ENCODE measurements around the gene CACNB4. TPM values are rescaled to one million over a fixed set of nuclear protein-coding genes. Genes with fewer than 3 reads are reported as not detected.

Gene CACNB4
- total and polyA plus RNA-seq, 9 of the 15 experiments (the other 6 are each of a cell fraction or from before 2014, with no cell fraction given): 0.01 to 0.20 (median 0.04) TPM; not detected in 1

DNA sequence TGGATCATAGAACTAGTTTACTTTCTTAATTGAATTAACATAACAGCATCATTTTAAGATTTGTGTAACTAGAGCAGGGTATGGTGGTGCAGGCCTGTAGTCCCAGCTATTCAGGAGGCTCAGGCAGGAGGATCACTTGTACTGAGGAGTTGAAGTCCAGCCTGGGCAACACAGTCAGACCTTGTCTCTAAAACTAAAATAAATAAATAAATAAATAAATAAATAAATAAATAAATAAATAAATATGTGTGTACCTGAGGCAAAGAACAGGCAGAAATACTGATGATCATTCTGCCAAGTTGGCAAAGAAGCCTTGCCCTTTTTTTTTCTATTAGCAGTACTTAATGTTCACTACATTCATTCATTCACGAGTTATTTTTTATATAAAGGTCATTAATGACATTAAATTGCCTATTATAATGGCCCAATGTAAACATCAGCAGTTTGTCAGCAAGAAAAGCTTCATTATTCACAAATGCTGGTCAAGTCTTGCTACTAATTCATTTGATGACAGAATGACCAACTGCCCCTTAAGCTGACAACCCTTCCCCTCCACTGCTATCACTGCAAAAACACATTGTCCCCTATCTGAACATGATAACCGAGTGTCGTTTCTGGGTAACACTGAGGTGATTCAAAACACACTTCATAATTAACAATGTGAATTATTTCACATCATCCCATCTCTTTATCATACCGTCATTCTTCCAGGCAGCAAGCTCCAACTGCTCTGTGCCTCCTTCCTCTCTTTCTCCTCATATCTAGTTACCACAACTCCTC, 309.6 kb downstream of the CACNB4 start (continued):
- TF ChIP-seq, protein P1, sequence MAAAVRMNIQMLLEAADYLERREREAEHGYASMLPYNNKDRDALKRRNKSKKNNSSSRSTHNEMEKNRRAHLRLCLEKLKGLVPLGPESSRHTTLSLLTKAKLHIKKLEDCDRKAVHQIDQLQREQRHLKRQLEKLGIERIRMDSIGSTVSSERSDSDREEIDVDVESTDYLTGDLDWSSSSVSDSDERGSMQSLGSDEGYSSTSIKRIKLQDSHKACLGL (CRISPR knock-in tag; IDR thresholded peaks at IDR 0.05; ENCODE audit: borderline replicate concordance, poor library complexity, severe bottlenecking): no peak
- TF ChIP-seq C11orf30 (IDR thresholded peaks at IDR 0.05; ENCODE audit: low read depth): peak; percentile 49; the same call in 1 of the 2 replicates
- no peak for TF ChIP-seq SLC30A9 (CRISPR knock-in tag; IDR thresholded peaks at IDR 0.05)
- TF ChIP-seq, protein P2, sequence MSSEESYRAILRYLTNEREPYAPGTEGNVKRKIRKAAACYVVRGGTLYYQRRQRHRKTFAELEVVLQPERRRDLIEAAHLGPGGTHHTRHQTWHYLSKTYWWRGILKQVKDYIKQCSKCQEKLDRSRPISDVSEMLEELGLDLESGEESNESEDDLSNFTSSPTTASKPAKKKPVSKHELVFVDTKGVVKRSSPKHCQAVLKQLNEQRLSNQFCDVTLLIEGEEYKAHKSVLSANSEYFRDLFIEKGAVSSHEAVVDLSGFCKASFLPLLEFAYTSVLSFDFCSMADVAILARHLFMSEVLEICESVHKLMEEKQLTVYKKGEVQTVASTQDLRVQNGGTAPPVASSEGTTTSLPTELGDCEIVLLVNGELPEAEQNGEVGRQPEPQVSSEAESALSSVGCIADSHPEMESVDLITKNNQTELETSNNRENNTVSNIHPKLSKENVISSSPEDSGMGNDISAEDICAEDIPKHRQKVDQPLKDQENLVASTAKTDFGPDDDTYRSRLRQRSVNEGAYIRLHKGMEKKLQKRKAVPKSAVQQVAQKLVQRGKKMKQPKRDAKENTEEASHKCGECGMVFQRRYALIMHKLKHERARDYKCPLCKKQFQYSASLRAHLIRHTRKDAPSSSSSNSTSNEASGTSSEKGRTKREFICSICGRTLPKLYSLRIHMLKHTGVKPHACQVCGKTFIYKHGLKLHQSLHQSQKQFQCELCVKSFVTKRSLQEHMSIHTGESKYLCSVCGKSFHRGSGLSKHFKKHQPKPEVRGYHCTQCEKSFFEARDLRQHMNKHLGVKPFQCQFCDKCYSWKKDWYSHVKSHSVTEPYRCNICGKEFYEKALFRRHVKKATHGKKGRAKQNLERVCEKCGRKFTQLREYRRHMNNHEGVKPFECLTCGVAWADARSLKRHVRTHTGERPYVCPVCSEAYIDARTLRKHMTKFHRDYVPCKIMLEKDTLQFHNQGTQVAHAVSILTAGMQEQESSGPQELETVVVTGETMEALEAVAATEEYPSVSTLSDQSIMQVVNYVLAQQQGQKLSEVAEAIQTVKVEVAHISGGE (CRISPR knock-in tag; IDR thresholded peaks at IDR 0.05): peak in 1 of 3 experiments; percentile 71; a peak in 2 of 6 replicates
- TF ChIP-seq, protein P3, sequence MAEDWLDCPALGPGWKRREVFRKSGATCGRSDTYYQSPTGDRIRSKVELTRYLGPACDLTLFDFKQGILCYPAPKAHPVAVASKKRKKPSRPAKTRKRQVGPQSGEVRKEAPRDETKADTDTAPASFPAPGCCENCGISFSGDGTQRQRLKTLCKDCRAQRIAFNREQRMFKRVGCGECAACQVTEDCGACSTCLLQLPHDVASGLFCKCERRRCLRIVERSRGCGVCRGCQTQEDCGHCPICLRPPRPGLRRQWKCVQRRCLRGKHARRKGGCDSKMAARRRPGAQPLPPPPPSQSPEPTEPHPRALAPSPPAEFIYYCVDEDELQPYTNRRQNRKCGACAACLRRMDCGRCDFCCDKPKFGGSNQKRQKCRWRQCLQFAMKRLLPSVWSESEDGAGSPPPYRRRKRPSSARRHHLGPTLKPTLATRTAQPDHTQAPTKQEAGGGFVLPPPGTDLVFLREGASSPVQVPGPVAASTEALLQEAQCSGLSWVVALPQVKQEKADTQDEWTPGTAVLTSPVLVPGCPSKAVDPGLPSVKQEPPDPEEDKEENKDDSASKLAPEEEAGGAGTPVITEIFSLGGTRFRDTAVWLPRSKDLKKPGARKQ (CRISPR knock-in tag; IDR thresholded peaks at IDR 0.05): no peak
- TF ChIP-seq, protein P4, sequence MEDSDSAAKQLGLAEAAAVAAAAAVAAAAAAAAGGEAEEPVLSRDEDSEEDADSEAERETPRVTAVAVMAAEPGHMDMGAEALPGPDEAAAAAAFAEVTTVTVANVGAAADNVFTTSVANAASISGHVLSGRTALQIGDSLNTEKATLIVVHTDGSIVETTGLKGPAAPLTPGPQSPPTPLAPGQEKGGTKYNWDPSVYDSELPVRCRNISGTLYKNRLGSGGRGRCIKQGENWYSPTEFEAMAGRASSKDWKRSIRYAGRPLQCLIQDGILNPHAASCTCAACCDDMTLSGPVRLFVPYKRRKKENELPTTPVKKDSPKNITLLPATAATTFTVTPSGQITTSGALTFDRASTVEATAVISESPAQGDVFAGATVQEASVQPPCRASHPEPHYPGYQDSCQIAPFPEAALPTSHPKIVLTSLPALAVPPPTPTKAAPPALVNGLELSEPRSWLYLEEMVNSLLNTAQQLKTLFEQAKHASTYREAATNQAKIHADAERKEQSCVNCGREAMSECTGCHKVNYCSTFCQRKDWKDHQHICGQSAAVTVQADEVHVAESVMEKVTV (CRISPR knock-in tag; IDR thresholded peaks at IDR 0.05): no peak
- no peak for TF ChIP-seq ZZZ3 (IDR thresholded peaks at IDR 0.05)
- no peak for TF ChIP-seq FOXK1 (CRISPR knock-in tag; IDR thresholded peaks at IDR 0.05; ENCODE audit: borderline replicate concordance)
- peak; percentile 20; the same call in 1 of the 2 replicates for TF ChIP-seq L3MBTL2 (IDR thresholded peaks at IDR 0.05)
- TF ChIP-seq TEAD4 (IDR thresholded peaks at IDR 0.05; ENCODE audit: low read length): peak; percentile 97
- TF ChIP-seq TEAD4 (CRISPR knock-in tag; IDR thresholded peaks at IDR 0.05; ENCODE audit: borderline replicate concordance): no peak
- peak; percentile 59 for TF ChIP-seq NFE2 (IDR thresholded peaks at IDR 0.05; ENCODE audit: low read depth)
- TF ChIP-seq EZH2 (IDR thresholded peaks at IDR 0.05; ENCODE audit: borderline replicate concordance, low read depth, low read length): no peak
- TF ChIP-seq ZBTB8A (IDR thresholded peaks at IDR 0.05; ENCODE audit: partially characterized antibody): no peak
- TF ChIP-seq, protein P5, sequence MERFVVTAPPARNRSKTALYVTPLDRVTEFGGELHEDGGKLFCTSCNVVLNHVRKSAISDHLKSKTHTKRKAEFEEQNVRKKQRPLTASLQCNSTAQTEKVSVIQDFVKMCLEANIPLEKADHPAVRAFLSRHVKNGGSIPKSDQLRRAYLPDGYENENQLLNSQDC (CRISPR knock-in tag; IDR thresholded peaks at IDR 0.05): no peak; the same call in 1 of the 2 replicates
- peak; percentile 88; the same call in 1 of the 2 replicates for TF ChIP-seq ELF4 (CRISPR knock-in tag; IDR thresholded peaks at IDR 0.05)
- TF ChIP-seq, protein P6, sequence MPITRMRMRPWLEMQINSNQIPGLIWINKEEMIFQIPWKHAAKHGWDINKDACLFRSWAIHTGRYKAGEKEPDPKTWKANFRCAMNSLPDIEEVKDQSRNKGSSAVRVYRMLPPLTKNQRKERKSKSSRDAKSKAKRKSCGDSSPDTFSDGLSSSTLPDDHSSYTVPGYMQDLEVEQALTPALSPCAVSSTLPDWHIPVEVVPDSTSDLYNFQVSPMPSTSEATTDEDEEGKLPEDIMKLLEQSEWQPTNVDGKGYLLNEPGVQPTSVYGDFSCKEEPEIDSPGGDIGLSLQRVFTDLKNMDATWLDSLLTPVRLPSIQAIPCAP (CRISPR knock-in tag; IDR thresholded peaks at IDR 0.05; ENCODE audit: borderline replicate concordance): no peak
- TF ChIP-seq MCM3 (IDR thresholded peaks at IDR 0.05): no peak

Measured in K562 (cell line).